HepG2 (cell line): Measurements from ENCODE around the gene DHRS4L2. TPM values are rescaled to one million over a fixed set of nuclear protein-coding genes. Genes with fewer than 3 reads are reported as not detected.

Experiments
- CEBPB ChIP-seq: IDR thresholded peaks from 2 replicates; pipeline ENCODE4 v1.6.1; 2011; ENCODE audit warnings: low read depth, low read length, improper control_type of control experiment, borderline replicate concordance
- CHD2 ChIP-seq: IDR thresholded peaks from 2 replicates; pipeline ENCODE4 v1.6.1; 2011; ENCODE audit warnings: low read depth, low read length, improper control_type of control experiment
- ERF ChIP-seq: IDR thresholded peaks from 2 replicates; pipeline ENCODE4 v1.6.1; 2018; ENCODE audit warnings: missing biosample characterization, missing genetic modification reagents
- IRF1 ChIP-seq: sonication (generic); formaldehyde crosslinking; IDR thresholded peaks from 2 replicates; pipeline ENCODE4 v1.4.0; 2020; ENCODE audit warnings: low read depth, mild to moderate bottlenecking, missing genetic modification reagents
- JUND ChIP-seq: sonication (generic); formaldehyde crosslinking; IDR thresholded peaks from 2 replicates; pipeline ENCODE4 v1.8.0; 2022; ENCODE audit warnings: mild to moderate bottlenecking, missing genetic modification reagents
- MED1 ChIP-seq: sonication (generic); formaldehyde crosslinking; IDR thresholded peaks from 2 replicates; pipeline ENCODE4 v1.4.0; 2020; ENCODE audit warnings: missing genetic modification reagents
- MEIS2 ChIP-seq: sonication (generic); formaldehyde crosslinking; IDR thresholded peaks from 2 replicates; pipeline ENCODE4 v1.9.0; 2021; ENCODE audit warnings: mild to moderate bottlenecking, missing genetic modification reagents
- MTA3 ChIP-seq: sonication (generic); formaldehyde crosslinking; IDR thresholded peaks from 2 replicates; pipeline ENCODE4 v1.4.0; 2020; ENCODE audit warnings: missing genetic modification reagents
- ONECUT2 ChIP-seq: sonication (generic); formaldehyde crosslinking; IDR thresholded peaks from 2 replicates; pipeline ENCODE4 v1.4.0; 2020; ENCODE audit warnings: missing genetic modification reagents
- SAFB2 ChIP-seq: sonication (generic); formaldehyde crosslinking; IDR thresholded peaks from 2 replicates; pipeline ENCODE4 v1.5.1; 2020; ENCODE audit warnings: missing genetic modification reagents, low read depth, mild to moderate bottlenecking, borderline replicate concordance
- SETDB1 ChIP-seq: sonication (generic); formaldehyde crosslinking; IDR thresholded peaks from 2 replicates; pipeline ENCODE4 v1.5.1; 2020; ENCODE audit warnings: missing genetic modification reagents, mild to moderate bottlenecking, borderline replicate concordance
- SMYD3 ChIP-seq: sonication (generic); formaldehyde crosslinking; IDR thresholded peaks from 2 replicates; pipeline ENCODE4 v1.8.1; 2023; ENCODE audit warnings: mild to moderate bottlenecking, missing genetic modification reagents
- SNAPC2 ChIP-seq: sonication (generic); formaldehyde crosslinking; IDR thresholded peaks from 2 replicates; pipeline ENCODE4 v1.8.1; 2022; ENCODE audit warnings: mild to moderate bottlenecking, missing genetic modification reagents
- TEF ChIP-seq: sonication (generic); formaldehyde crosslinking; IDR thresholded peaks from 2 replicates; pipeline ENCODE4 v1.5.0; 2020; ENCODE audit warnings: missing genetic modification reagents
- YEATS2 ChIP-seq: sonication (generic); formaldehyde crosslinking; IDR thresholded peaks from 2 replicates; pipeline ENCODE4 v1.4.0; 2020; ENCODE audit warnings: missing genetic modification reagents, borderline replicate concordance
- ZBED4 ChIP-seq: sonication (generic); formaldehyde crosslinking; IDR thresholded peaks from 2 replicates; pipeline ENCODE4 v1.4.0; 2020; ENCODE audit warnings: missing genetic modification reagents, borderline replicate concordance
- ZBTB33 ChIP-seq: sonication (generic); formaldehyde crosslinking; IDR thresholded peaks from 2 replicates; pipeline ENCODE4 v1.4.0; 2020; ENCODE audit warnings: missing genetic modification reagents
- ZNF263 ChIP-seq: sonication (generic); formaldehyde crosslinking; IDR thresholded peaks from 2 replicates; pipeline ENCODE4 v1.4.0; 2020; ENCODE audit warnings: missing genetic modification reagents
- ZNF292 ChIP-seq: sonication (generic); formaldehyde crosslinking; IDR thresholded peaks from 2 replicates; pipeline ENCODE4 v1.8.1; 2022; ENCODE audit warnings: mild to moderate bottlenecking, low read depth, missing genetic modification reagents, borderline replicate concordance
- ZNF530 ChIP-seq: sonication (generic); formaldehyde crosslinking; IDR thresholded peaks from 2 replicates; pipeline ENCODE4 v1.5.0; 2020; ENCODE audit warnings: low read depth, mild to moderate bottlenecking, missing genetic modification reagents
- ZNF562 ChIP-seq: sonication (generic); formaldehyde crosslinking; IDR thresholded peaks from 2 replicates; pipeline ENCODE4 v1.8.0; 2022; ENCODE audit warnings: missing genetic modification reagents, borderline replicate concordance
- ZNF644 ChIP-seq: IDR thresholded peaks from 2 replicates; pipeline ENCODE4 v1.6.1; 2016; ENCODE audit warnings: low read depth
- ZNF792 ChIP-seq: IDR thresholded peaks from 2 replicates; pipeline ENCODE4 v1.6.1; 2016
- ZSCAN31 ChIP-seq: sonication (generic); formaldehyde crosslinking; IDR thresholded peaks from 2 replicates; pipeline ENCODE4 v1.5.0; 2020; ENCODE audit warnings: low read depth, mild to moderate bottlenecking, missing genetic modification reagents
- polyA plus RNA-seq, 8 experiments: library from polyadenylated mRNA; depleted of rRNA in 3 of 8; stranded (reverse) in 7 of 8; unstranded in 1 of 8; fragments of >200 nt; fragmentation: Illumina TruSeq in 4 of 8; extraction: Trizol in 4 of 8; gene quantifications; 2 replicates each; pipeline versions ENCODE4 v1.2.1 to v1.2.3, GENCODE V29; 2011 to 2016; ENCODE audit warnings: low read depth in 4 of 8, missing spikeins in 1 of 8, mixed read lengths in 1 of 8; ENCODE audit not compliant: insufficient read depth in 1 of 8
- total RNA-seq, 5 experiments: library from RNA; depleted of rRNA; stranded (reverse); fragments of >200 nt; fragmentation: Illumina TruSeq; extraction: Trizol; gene quantifications; 2 replicates each; pipeline ENCODE4 v1.2.3, GENCODE V29; 2016; ENCODE audit warnings: low read depth in 1 of 5

Gene DHRS4L2
- total and polyA plus RNA-seq, 2 of the 13 experiments (the other 11 are each of a cell fraction or from before 2014, with no cell fraction given): 24.7 to 38.2 TPM

GRCh38 chr14:24032727-24033418 lies 44.1 kb downstream of the DHRS4L2 start (continued):
- peak; percentile 98 for TF ChIP-seq CEBPB
- no peak for TF ChIP-seq ZNF562
- peak; percentile 93 for TF ChIP-seq JUND
- TF ChIP-seq ZNF292: 0 out of 2 replicates have a peak, but pooled peaks have one; percentile 33
- TF ChIP-seq ERF (CRISPR knock-in tag): no peak
- TF ChIP-seq ZNF530 (CRISPR knock-in tag): no peak
- no peak for TF ChIP-seq SAFB2 (CRISPR knock-in tag)
- no peak for TF ChIP-seq ZNF263 (CRISPR knock-in tag)
- TF ChIP-seq SMYD3 (CRISPR knock-in tag): no peak
- TF ChIP-seq MEIS2: peak; percentile 77; the same call in 1 of the 2 replicates
- TF ChIP-seq ZBED4: no peak; the same call in 1 of the 2 replicates
- peak; percentile 56; the same call in 1 of the 2 replicates for TF ChIP-seq ZBTB33 (CRISPR knock-in tag)
- no peak for TF ChIP-seq IRF1 (CRISPR knock-in tag)
- TF ChIP-seq ZNF792: no peak
- no peak for TF ChIP-seq SNAPC2 (CRISPR knock-in tag)
- no peak for TF ChIP-seq ZSCAN31 (CRISPR knock-in tag)
- peak; percentile 90 for TF ChIP-seq ZNF644 (CRISPR knock-in tag)
- no peak for TF ChIP-seq SETDB1 (CRISPR knock-in tag)
- TF ChIP-seq MED1 (CRISPR knock-in tag): peak; percentile 66
- TF ChIP-seq CHD2: no peak
- peak; percentile 79; the same call in 1 of the 2 replicates for TF ChIP-seq YEATS2 (CRISPR knock-in tag)
- TF ChIP-seq ONECUT2: no peak
- no peak for TF ChIP-seq TEF
- TF ChIP-seq MTA3: no peak
